ENCODE data around the gene SLC35D2. TPM values are rescaled to one million over a fixed set of nuclear protein-coding genes. Genes with fewer than 3 reads are reported as not detected.

The SLC35D2 gene
- total RNA-seq, 1 donor from 2014 or later = 14.6 TPM

DNA sequence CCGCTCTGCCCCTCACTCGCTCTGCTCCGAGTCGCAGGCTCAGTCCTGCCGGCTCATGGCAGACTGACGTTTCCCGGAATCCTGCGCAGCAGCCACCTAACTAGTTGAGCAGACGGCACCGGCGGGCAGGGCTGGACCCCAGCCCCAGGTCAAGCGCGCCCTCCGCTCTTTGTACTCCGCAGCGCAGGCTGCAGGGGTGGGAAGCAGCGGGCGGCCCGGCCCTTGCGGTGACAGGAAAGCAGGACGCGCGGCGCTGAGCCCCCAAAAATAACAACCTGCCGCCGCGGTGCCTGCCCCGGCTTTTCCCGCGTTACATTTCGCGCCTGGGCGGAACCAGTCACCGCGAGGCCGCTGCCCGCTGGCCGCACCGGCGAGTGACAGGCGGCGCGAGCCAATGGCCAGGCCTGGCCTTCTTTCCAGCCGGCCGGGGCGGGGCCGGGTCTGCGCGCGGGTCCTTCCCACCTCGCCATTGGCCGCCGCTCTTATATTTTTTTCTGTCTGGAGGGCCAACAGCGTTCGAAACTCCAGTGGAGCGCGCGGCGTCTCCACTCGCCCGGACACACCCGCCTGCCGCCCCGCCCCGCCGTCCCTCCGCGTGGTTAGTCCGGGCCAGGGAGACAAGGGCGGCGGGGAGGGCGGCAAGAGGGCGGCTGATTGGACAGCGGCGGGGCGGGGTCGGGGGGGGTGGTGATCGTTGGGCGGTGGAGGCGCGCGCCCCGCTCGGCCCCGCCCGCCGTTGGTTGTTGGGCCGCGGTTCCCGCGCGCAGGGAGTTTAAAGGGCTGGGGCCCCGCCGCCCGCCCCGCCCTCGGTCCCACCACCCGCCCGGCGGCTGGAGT, 34.8 kb upstream of the SLC35D2 start, which contains the start of gene ZNF367:
ZNF367 (minus strand) TSS at position 288 of the 837 bp plus-strand sequence. CDS start 338 bp downstream, outside the sequence.
- H3K9me3 ChIP-seq (ENCODE audit: control insufficient read depth in 3 of 3, low read length in 3 of 3) = no peaks in the 10 kb centered on the region
- no peaks in the 10 kb centered on the region for H3K36me3 ChIP-seq (ENCODE audit: control insufficient read depth in 3 of 3, insufficient read depth in 3 of 3, low read length in 3 of 3)
- no peaks in the 10 kb centered on the region for H3K27me3 ChIP-seq (ENCODE audit: control insufficient read depth in 3 of 3, insufficient read depth in 3 of 3, low read length in 3 of 3)
- H3K9ac ChIP-seq (ENCODE audit: low read depth in 1 of 3, low read length in 3 of 3) = peak within 1 kb of the TSS; percentile 92 to 96 (median 95)
- H3K4me3 ChIP-seq (ENCODE audit: low read length in 3 of 3) = peak within 1 kb of the TSS; percentile 81 to 94 (median 87)
- peak within 1 kb of the TSS; percentile 98 for H3K27ac ChIP-seq (ENCODE audit: low read depth, low read length)
- H3K4me1 ChIP-seq (ENCODE audit: control insufficient read depth in 3 of 3, insufficient read depth in 3 of 3, low read length in 3 of 3) = peaks cover 27 to 28% (median 28%) of the 10 kb centered on the region in 3 donors

DNA sequence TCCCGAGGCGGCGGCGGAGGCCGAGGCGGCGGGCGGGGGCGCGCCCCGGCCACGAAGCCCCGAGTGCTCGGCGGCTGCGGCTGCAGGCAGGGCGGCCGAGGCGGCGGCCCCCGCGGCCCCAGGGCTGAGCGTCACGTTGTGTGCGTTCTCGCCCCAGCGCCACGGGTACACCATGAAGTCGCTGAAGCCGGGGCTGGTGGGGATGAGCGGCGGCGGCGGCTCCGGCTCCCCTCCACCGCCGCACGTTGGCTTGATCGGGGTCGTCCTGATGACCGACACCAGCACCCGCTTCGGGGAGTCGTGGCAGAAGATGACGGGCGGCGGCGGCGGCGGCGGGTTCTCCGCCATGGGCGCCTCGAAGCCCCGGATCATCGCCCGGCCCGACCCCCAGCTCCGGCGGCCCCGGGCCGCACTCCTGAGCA, 34.2 kb upstream of the SLC35D2 start:
- Histone ChIP-seq H3K4me1 (ENCODE audit: control insufficient read depth in 3 of 3, insufficient read depth in 3 of 3, low read length in 3 of 3) (peaks cover 27 to 28% (median 28%) of the 10 kb centered on the region in 3 donors), H3K27ac (ENCODE audit: low read depth, low read length) (peak overlapping the region; percentile 98), H3K9ac (ENCODE audit: low read depth in 1 of 3, low read length in 3 of 3) (peak overlapping the region in 2 of 3 donors; percentile 76), H3K9me3 (ENCODE audit: control insufficient read depth in 3 of 3, low read length in 3 of 3) (no peaks in the 10 kb centered on the region), H3K36me3 (ENCODE audit: control insufficient read depth in 3 of 3, insufficient read depth in 3 of 3, low read length in 3 of 3) (no peaks in the 10 kb centered on the region), H3K4me3 (ENCODE audit: low read length in 3 of 3) (peak overlapping the region; percentile 69 to 81 (median 81)), H3K27me3 (ENCODE audit: control insufficient read depth in 3 of 3, insufficient read depth in 3 of 3, low read length in 3 of 3) (no peaks in the 10 kb centered on the region)

GRCh38 chr9:96417051-96417586, 33.6 kb upstream of the SLC35D2 start:
- Histone ChIP-seq H3K4me3 (ENCODE audit: low read length in 3 of 3) (peak overlapping the region; percentile 81 to 94 (median 84)), H3K9me3 (ENCODE audit: control insufficient read depth in 3 of 3, low read length in 3 of 3) (no peaks in the 10 kb centered on the region), H3K9ac (ENCODE audit: low read depth in 1 of 3, low read length in 3 of 3) (peak overlapping the region; percentile 83 to 93 (median 91)), H3K4me1 (ENCODE audit: control insufficient read depth in 3 of 3, insufficient read depth in 3 of 3, low read length in 3 of 3) (peaks cover 27 to 28% (median 28%) of the 10 kb centered on the region in 3 donors), H3K36me3 (ENCODE audit: control insufficient read depth in 3 of 3, insufficient read depth in 3 of 3, low read length in 3 of 3) (no peaks in the 10 kb centered on the region), H3K27ac (ENCODE audit: low read depth, low read length) (peak overlapping the region; percentile 87), H3K27me3 (ENCODE audit: control insufficient read depth in 3 of 3, insufficient read depth in 3 of 3, low read length in 3 of 3) (no peaks in the 10 kb centered on the region)

DNA sequence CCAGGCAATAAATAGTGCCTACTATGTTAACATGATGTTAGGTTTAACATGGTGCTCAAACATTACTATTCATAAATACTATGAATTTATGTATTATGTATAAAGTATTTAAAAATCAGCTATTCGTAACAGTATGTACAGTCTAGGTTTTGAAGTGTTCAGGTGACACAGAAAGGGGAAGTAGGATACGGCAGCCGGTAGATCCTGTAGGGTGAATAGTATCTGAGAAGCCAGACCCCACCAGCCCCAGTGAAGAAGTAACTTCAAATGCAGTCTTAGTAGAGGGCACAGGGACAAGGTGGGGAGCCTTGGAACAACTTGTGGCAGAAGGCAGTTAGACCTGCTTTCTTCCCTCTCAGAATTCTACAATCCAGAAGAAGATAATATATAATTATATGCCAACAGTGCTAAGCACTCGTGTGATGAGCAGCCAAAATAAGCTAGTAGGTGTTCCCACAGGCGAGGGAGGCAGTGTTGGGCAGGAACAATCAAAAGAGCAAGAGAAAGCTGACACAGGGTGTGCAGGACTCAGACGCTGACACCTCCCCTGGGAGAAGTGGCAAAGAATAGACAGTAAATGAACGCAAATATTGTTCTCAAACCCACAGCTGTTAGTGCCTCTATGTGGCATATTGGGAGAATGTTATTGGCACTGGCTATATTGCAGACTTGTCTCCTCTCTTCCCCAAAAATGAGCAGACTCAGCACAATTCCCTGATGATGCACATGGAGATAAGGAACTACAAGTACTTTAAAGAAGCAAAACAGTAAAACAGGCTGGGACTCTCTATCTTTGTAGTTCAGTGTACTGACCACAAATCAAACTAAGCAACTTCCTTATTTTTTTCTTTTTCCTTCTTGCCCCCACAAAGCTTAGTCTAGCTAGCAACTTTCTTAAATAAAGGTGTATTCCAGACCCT, 30.1 kb upstream of the SLC35D2 start:
- H3K27ac ChIP-seq (ENCODE audit: low read depth, low read length) = no peak overlapping the region
- H3K27me3 ChIP-seq (ENCODE audit: control insufficient read depth in 3 of 3, insufficient read depth in 3 of 3, low read length in 3 of 3) = no peaks in the 10 kb centered on the region
- no peak overlapping the region for H3K9ac ChIP-seq (ENCODE audit: low read depth in 1 of 3, low read length in 3 of 3)
- H3K36me3 ChIP-seq (ENCODE audit: control insufficient read depth in 3 of 3, insufficient read depth in 3 of 3, low read length in 3 of 3) = no peaks in the 10 kb centered on the region
- no peaks in the 10 kb centered on the region for H3K9me3 ChIP-seq (ENCODE audit: control insufficient read depth in 3 of 3, low read length in 3 of 3)
- H3K4me3 ChIP-seq (ENCODE audit: low read length in 3 of 3) = no peak overlapping the region
- H3K4me1 ChIP-seq (ENCODE audit: control insufficient read depth in 3 of 3, insufficient read depth in 3 of 3, low read length in 3 of 3) = peaks cover 7 to 11% (median 8%) of the 10 kb centered on the region in 3 donors

DNA sequence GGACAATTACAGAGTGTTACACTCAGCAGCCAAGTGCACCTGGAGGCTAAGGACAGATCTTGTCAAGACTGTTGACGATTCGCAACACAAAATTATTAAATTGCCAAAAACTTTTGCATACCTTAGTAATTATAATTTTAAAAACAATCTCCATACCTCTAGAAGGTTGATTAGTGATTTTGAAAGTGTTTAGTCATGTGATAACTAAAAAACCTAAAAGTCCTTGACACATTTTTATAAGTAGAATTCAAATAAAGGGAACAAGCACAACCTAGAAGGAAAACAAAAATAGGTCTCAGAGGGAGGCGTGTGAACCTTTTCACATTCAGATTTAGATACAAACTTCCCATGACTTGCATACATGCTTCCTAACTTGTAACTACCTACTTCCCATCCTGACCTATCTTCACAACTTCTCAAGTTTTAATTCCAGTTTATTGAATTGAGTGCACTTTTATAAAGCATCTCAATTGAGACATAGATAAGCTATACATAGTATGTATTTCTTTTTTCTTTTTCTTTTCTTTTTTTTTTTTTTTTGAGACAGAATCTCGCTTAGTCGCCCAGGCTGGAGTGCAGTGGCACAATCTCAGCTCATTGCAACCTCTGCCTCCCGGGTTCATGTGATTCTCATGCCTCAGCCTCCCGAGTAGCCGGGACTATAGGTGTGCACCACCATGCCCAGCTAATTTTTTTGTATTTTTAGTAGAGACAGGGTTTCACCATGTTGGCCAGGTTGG, 28.8 kb upstream of the SLC35D2 start:
- Histone ChIP-seq H3K36me3 (ENCODE audit: control insufficient read depth in 3 of 3, insufficient read depth in 3 of 3, low read length in 3 of 3) (no peaks in the 10 kb centered on the region), H3K27me3 (ENCODE audit: control insufficient read depth in 3 of 3, insufficient read depth in 3 of 3, low read length in 3 of 3) (no peaks in the 10 kb centered on the region), H3K9ac (ENCODE audit: low read depth in 1 of 3, low read length in 3 of 3) (no peak overlapping the region), H3K9me3 (ENCODE audit: control insufficient read depth in 3 of 3, low read length in 3 of 3) (no peaks in the 10 kb centered on the region), H3K27ac (ENCODE audit: low read depth, low read length) (no peak overlapping the region), H3K4me3 (ENCODE audit: low read length in 3 of 3) (no peak overlapping the region), H3K4me1 (ENCODE audit: control insufficient read depth in 3 of 3, insufficient read depth in 3 of 3, low read length in 3 of 3) (peaks cover 6 to 8% (median 7%) of the 10 kb centered on the region in 3 donors)

DNA sequence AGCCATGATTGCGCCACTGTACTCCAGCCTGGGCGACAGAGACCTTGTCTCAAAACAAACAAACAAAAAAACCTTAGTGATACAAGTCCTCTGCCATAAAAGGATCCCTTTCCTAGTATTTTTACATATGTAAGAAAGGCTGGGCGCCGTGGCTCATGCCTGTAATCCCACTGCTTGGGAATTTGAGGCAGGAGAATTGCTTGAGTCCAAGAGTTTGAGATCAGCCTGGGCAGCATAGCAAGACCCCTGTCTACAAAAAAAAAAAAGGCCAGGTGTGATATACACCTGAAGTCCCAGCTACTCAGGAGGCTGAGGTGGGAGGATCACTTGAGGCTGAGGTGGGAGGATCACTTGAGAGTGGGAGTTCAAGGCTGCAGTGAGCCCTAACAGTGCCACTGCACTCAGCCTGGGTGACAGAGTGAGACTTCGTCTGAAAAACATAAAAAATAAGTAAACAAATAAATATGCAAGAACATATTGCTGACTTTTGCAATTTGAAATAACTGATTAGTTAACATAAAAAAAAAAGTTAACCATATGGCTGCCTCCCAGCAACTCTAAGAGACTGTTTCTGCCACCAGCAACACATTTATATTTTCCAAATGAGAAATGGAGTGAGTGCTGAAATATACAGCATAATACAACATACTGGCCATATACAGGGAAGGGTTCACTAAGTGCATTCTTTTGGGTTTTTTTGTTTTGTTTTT, 27.8 kb upstream of the SLC35D2 start:
- Histone ChIP-seq H3K27me3 (ENCODE audit: control insufficient read depth in 3 of 3, insufficient read depth in 3 of 3, low read length in 3 of 3) (no peaks in the 10 kb centered on the region), H3K4me1 (ENCODE audit: control insufficient read depth in 3 of 3, insufficient read depth in 3 of 3, low read length in 3 of 3) (no peaks in the 10 kb centered on the region), H3K27ac (ENCODE audit: low read depth, low read length) (no peak overlapping the region), H3K9ac (ENCODE audit: low read depth in 1 of 3, low read length in 3 of 3) (no peak overlapping the region), H3K9me3 (ENCODE audit: control insufficient read depth in 3 of 3, low read length in 3 of 3) (no peaks in the 10 kb centered on the region), H3K36me3 (ENCODE audit: control insufficient read depth in 3 of 3, insufficient read depth in 3 of 3, low read length in 3 of 3) (no peaks in the 10 kb centered on the region), H3K4me3 (ENCODE audit: low read length in 3 of 3) (no peak overlapping the region)

DNA sequence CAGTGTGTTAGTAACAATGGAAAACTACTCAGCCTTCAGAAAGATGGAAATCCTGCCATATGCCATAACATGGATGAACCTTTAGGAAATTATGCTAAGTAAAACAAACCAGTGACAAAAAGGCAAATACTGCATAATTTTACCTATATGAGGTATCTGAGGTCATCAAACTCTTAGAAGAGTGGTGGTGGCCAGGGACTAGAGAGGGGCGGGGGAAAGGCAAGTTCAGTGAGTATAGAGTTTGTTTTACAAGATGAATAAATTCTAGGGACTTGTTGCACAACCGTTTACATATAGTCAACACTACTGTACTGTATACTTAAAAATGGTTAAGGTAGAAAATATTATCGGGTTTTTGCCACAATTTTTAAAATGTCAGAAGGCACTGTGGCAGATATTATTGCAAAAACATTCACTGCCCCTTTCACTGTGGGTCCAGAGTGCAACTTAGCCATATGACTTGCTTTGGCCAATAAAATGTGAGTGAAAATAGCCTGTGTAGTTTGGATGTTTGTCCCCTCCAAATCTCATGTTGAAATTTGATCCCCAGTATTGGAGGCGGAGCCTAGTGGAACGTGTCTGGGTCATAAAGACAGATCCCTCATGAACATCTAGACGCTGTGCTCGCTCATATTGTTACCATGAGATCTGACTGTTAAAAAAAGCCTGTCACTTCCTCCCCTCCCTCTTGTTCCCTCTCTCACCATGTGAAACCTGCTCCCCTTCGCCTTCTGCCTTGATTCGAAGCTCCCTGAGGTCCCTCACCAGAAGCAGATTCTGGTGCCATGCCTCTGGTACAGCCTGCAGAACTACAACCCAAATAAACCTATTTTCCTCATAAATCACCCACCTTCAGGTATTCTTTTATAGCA, 25.1 kb upstream of the SLC35D2 start:
- Histone ChIP-seq H3K9ac (ENCODE audit: low read depth in 1 of 3, low read length in 3 of 3) (no peak overlapping the region), H3K27ac (ENCODE audit: low read depth, low read length) (no peak overlapping the region), H3K9me3 (ENCODE audit: control insufficient read depth in 3 of 3, low read length in 3 of 3) (no peaks in the 10 kb centered on the region), H3K27me3 (ENCODE audit: control insufficient read depth in 3 of 3, insufficient read depth in 3 of 3, low read length in 3 of 3) (no peaks in the 10 kb centered on the region), H3K4me3 (ENCODE audit: low read length in 3 of 3) (no peak overlapping the region), H3K36me3 (ENCODE audit: control insufficient read depth in 3 of 3, insufficient read depth in 3 of 3, low read length in 3 of 3) (no peaks in the 10 kb centered on the region), H3K4me1 (ENCODE audit: control insufficient read depth in 3 of 3, insufficient read depth in 3 of 3, low read length in 3 of 3) (no peaks in the 10 kb centered on the region)

GRCh38 chr9:96400132-96400910, 16.8 kb upstream of the SLC35D2 start:
- Histone ChIP-seq H3K36me3 (ENCODE audit: control insufficient read depth in 3 of 3, insufficient read depth in 3 of 3, low read length in 3 of 3) (no peaks in the 10 kb centered on the region), H3K9me3 (ENCODE audit: control insufficient read depth in 3 of 3, low read length in 3 of 3) (no peaks in the 10 kb centered on the region), H3K27me3 (ENCODE audit: control insufficient read depth in 3 of 3, insufficient read depth in 3 of 3, low read length in 3 of 3) (no peaks in the 10 kb centered on the region), H3K4me3 (ENCODE audit: low read length in 3 of 3) (no peak overlapping the region), H3K9ac (ENCODE audit: low read depth in 1 of 3, low read length in 3 of 3) (no peak overlapping the region), H3K27ac (ENCODE audit: low read depth, low read length) (no peak overlapping the region), H3K4me1 (ENCODE audit: control insufficient read depth in 3 of 3, insufficient read depth in 3 of 3, low read length in 3 of 3) (no peaks in the 10 kb centered on the region)
